Endothelial cell of umbilical vein (primary cell): Measurements from ENCODE around the gene CDK6. TPM values are rescaled to one million over a fixed set of nuclear protein-coding genes. Genes with fewer than 3 reads are reported as not detected.

Experiments used
- BruUV-seq: library from RNA; stranded (reverse); fragments of 400-500 nt; replicated peaks from 2 replicates; lab custom pipeline; 2021; lab: Mats Ljungman, UMichigan
- CTCF ChIA-PET: fragments of 300-600, 350-600 bp; sonication (Branson Sonifier 250); formaldehyde crosslinking; loops from one replicate; lab custom pipeline; 2021; ENCODE audit warnings: antibody characterized with exemption, inconsistent platforms; lab: Charles Lee
- POLR2A ChIA-PET: fragments of 300-600, 350-600 bp; sonication (Branson Sonifier 250); formaldehyde crosslinking; loops from one replicate; lab custom pipeline; 2021; ENCODE audit warnings: antibody characterized with exemption, inconsistent platforms; lab: Charles Lee
- DNase-seq: peaks from one replicate; pipeline ENCODE4 v3.0.0-alpha.2; 2011; ENCODE audit warnings: low read depth, low spot score
- FAIRE-seq: peaks from 2 replicates; lab custom pipeline; 2011; peaks lifted over from hg19 to GRCh38; lab: Jason Lieb, UNC
- H2AFZ ChIP-seq: 2 replicates; pipeline ENCODE4 v1.6.0; 2012; ENCODE audit warnings: low read depth, low read length, control low read depth, inconsistent platforms
- H3K27ac ChIP-seq: 2 replicates; pipeline ENCODE4 v1.5.1; 2011; ENCODE audit warnings: low read depth, mild to moderate bottlenecking, control low read depth, low read length, moderate library complexity; ENCODE audit not compliant: insufficient read depth
- H3K27me3 ChIP-seq, 2 experiments: 2 replicates each; pipeline versions ENCODE4 v1.6.0 to v1.6.1; 2011; ENCODE audit warnings: low read length in 2 of 2, mixed read lengths in 1 of 2; ENCODE audit not compliant: control insufficient read depth in 2 of 2, insufficient read depth in 2 of 2
- H3K36me3 ChIP-seq, 2 experiments: 2 replicates in 1 of 2; 3 replicates in 1 of 2; pipeline ENCODE4 v1.5.1; 2011; ENCODE audit warnings: low read length in 2 of 2, mild to moderate bottlenecking in 1 of 2, moderate library complexity in 1 of 2; ENCODE audit not compliant: control insufficient read depth in 2 of 2, insufficient read depth in 2 of 2; ENCODE audit errors: extremely low read depth in 1 of 2
- H3K4me1 ChIP-seq: 3 replicates; pipeline ENCODE4 v1.5.1; 2011; ENCODE audit warnings: mild to moderate bottlenecking, low read length; ENCODE audit not compliant: control insufficient read depth, insufficient read depth; ENCODE audit errors: extremely low read depth
- H3K4me2 ChIP-seq: 2 replicates; pipeline ENCODE4 v1.6.1; 2011; ENCODE audit warnings: low read length, control low read depth, mixed read lengths; ENCODE audit not compliant: insufficient read depth
- H3K4me3 ChIP-seq, 3 experiments: fragments of 200-600 bp in 1 of 3; sonication (generic), shearing (Covaris generic) in 1 of 3; replicated peaks in 1 of 3; 2 replicates each; pipeline ENCODE4 v1.5.1; 2011 to 2016; ENCODE audit warnings: control low read depth in 3 of 3, low read length in 3 of 3, mild to moderate bottlenecking in 2 of 3, inconsistent platforms in 1 of 3, low read depth in 1 of 3, moderate library complexity in 1 of 3; ENCODE audit not compliant: insufficient read depth in 1 of 3
- H3K79me2 ChIP-seq: 2 replicates; pipeline ENCODE4 v1.6.0; 2012; ENCODE audit warnings: low read length, inconsistent platforms; ENCODE audit not compliant: control insufficient read depth, insufficient read depth
- H3K9ac ChIP-seq: replicated peaks from 2 replicates; pipeline ENCODE3; 2011; ENCODE audit warnings: low read length, control low read depth; ENCODE audit not compliant: insufficient read depth; ENCODE audit errors: extremely low read depth
- H3K9me1 ChIP-seq: replicated peaks from 3 replicates; pipeline ENCODE4 v1.6.0; 2011; ENCODE audit warnings: mild to moderate bottlenecking, low read length; ENCODE audit not compliant: control insufficient read depth, insufficient read depth; ENCODE audit errors: extremely low read depth
- H3K9me3 ChIP-seq: replicated peaks from 2 replicates; pipeline ENCODE4 v1.5.1; 2012; ENCODE audit warnings: low read length, inconsistent platforms; ENCODE audit not compliant: control insufficient read depth, insufficient read depth
- H4K20me1 ChIP-seq: replicated peaks from 2 replicates; pipeline ENCODE3; 2011; ENCODE audit warnings: mild to moderate bottlenecking, low read length; ENCODE audit not compliant: control insufficient read depth, insufficient read depth; ENCODE audit errors: extremely low read depth
- CTCF ChIP-seq, 2 donors: IDR thresholded peaks; 1 replicate in 1 of 2; 2 replicates in 1 of 2; pipeline ENCODE4 v1.5.1; 2011; ENCODE audit warnings: low read length in 2 of 2, mild to moderate bottlenecking in 2 of 2, moderate library complexity in 2 of 2, control low read depth in 1 of 2, inconsistent platforms in 1 of 2, low read depth in 1 of 2; ENCODE audit not compliant: insufficient read depth in 1 of 2; ENCODE audit errors: extremely low read depth in 1 of 2
- FOS ChIP-seq: IDR thresholded peaks from 2 replicates; pipeline ENCODE4 v1.6.1; 2011; ENCODE audit warnings: mild to moderate bottlenecking, low read length, moderate library complexity, borderline replicate concordance; ENCODE audit not compliant: insufficient read depth
- MAX ChIP-seq: IDR thresholded peaks from 2 replicates; pipeline ENCODE4 v1.6.1; 2011; ENCODE audit not compliant: insufficient read depth, insufficient read length
- dilution Hi-C: fragments of 300-500 bp; cut with MboI; formaldehyde crosslinking; loops from one replicate; pipeline ENCODE4 v1.15.0; 2019; ENCODE audit warnings: low sequenced_read_pairs; ENCODE audit not compliant: extremely low pct_ligation_motif_present
- intact Hi-C: fragments of 100-400 bp; cut with micrococcal nuclease; formaldehyde crosslinking; loops from one replicate; pipeline ENCODE4 v1.10.0; 2022
- polyA plus RNA-seq, 4 experiments: library from polyadenylated mRNA; depleted of rRNA in 3 of 4; stranded (reverse) in 3 of 4; unstranded in 1 of 4; fragments of >200 nt; gene quantifications; 2 replicates each; pipeline versions ENCODE4 v1.2.1 to v1.2.3, GENCODE V29; 2011 to 2012; ENCODE audit warnings: missing spikeins in 1 of 4
- total RNA-seq: library from RNA; stranded (reverse); gene quantifications from 2 replicates; pipeline ENCODE4 v1.2.3, GENCODE V29; 2021

CDK6 gene
- total and polyA plus RNA-seq, 2 donors (not counting 3 experiments of a cell fraction or from before 2014, with no cell fraction given) = 6.0 to 28.2 TPM

GRCh38 chr7:92693519-92693918, 142.9 kb downstream of the CDK6 start:
- intact Hi-C loops = no loop called here
- Histone ChIP-seq H3K4me1 (peaks cover 38% of the 10 kb centered on the region), H2AFZ (no peak overlapping the region), H3K27me3 (no peaks in the 10 kb centered on the region), H3K79me2 (no peaks in the 10 kb centered on the region), H3K36me3 (no peaks in the 10 kb centered on the region), H3K4me2 (no peak overlapping the region), H3K9me1 (no peaks in the 10 kb centered on the region), H3K4me3 (no peak overlapping the region), H3K27ac (no peak overlapping the region), H3K9ac (no peak overlapping the region), H3K9me3 (no peaks in the 10 kb centered on the region), H4K20me1 (no peaks in the 10 kb centered on the region)
- FAIRE-seq = no peak
- no TSS peak for BruUV-seq
- dilution Hi-C loops = no loop called here
- POLR2A ChIA-PET = no interaction called here
- TF ChIP-seq FOS = no peak
- no peak for DNase-seq
- CTCF ChIA-PET = interaction anchor here (0.6 to 2.0 kb wide), 2 partner anchors 30 to 139 kb away, joined by 4 to 12 read pairs; no protein-coding TSS in a partner anchor

- Histone ChIP-seq H3K9me1 (no peaks in the 10 kb centered on the region), H3K79me2 (no peaks in the 10 kb centered on the region), H3K4me1 (peaks cover 18% of the 10 kb centered on the region), H3K36me3 (no peaks in the 10 kb centered on the region), H2AFZ (no peak overlapping the region), H3K9me3 (no peaks in the 10 kb centered on the region), H3K4me3 (no peak overlapping the region), H3K9ac (no peak overlapping the region), H3K4me2 (no peak overlapping the region), H3K27me3 (no peaks in the 10 kb centered on the region), H3K27ac (peak overlapping the region; percentile 19), H4K20me1 (no peaks in the 10 kb centered on the region)
- FAIRE-seq = no peak
- intact Hi-C loops (loop anchor here (1.0 to 2.0 kb wide), 7 partner anchors 70 to 537 kb away; no protein-coding TSS in a partner anchor), dilution Hi-C loops (no loop called here)
- peak; percentile 77 for DNase-seq
- BruUV-seq = no TSS peak
- ChIA-PET CTCF (interaction anchor here (1.2 kb wide), 1 partner anchor 70 kb away, joined by 4 read pairs; no protein-coding TSS in a partner anchor), POLR2A (no interaction called here)
- no peak for TF ChIP-seq MAX
- TF ChIP-seq CTCF (IDR thresholded peaks at IDR 0.05; ENCODE audit: extremely low read depth in 1 of 2, insufficient read depth in 1 of 2, low read depth in 1 of 2, low read length in 2 of 2) = peak; percentile 32 to 34
These were observed 144.8 kb downstream of the CDK6 start for GRCh38 chr7:92691578-92691977.
